H1 (cell line): ENCODE measurements around the gene PIMREG. TPM values are rescaled to one million over a fixed set of nuclear protein-coding genes. Genes with fewer than 3 reads are reported as not detected.

Experiments used
- CTCF ChIA-PET: fragments of 300-600 bp; sonication (Branson Sonifier 250); formaldehyde crosslinking; loops from one replicate; lab custom pipeline; 2021; ENCODE audit not compliant: partially characterized antibody; lab: Charles Lee
- POLR2A ChIA-PET: fragments of 300-600 bp; sonication (Branson Sonifier 250); formaldehyde crosslinking; loops from one replicate; lab custom pipeline; 2021; ENCODE audit warnings: inconsistent platforms; ENCODE audit not compliant: partially characterized antibody; lab: Charles Lee
- DNase-seq, 2 experiments: peaks; one replicate each; pipeline versions ENCODE4 v3.0.0 to v3.0.0-alpha.2; 2010 to 2022; ENCODE audit warnings: low spot score in 2 of 2, low read depth in 1 of 2, mixed read lengths in 1 of 2
- FAIRE-seq: peaks from 2 replicates; lab custom pipeline; 2011; peaks lifted over from hg19 to GRCh38; lab: Jason Lieb, UNC
- H2AFZ ChIP-seq: 2 replicates; pipeline ENCODE4 v1.8.1; 2012; ENCODE audit warnings: low read length, inconsistent platforms
- H2AK5ac ChIP-seq: 2 replicates; pipeline ENCODE4 v1.6.1; 2013; ENCODE audit warnings: low read depth, low read length
- H2BK120ac ChIP-seq: replicated peaks from 2 replicates; pipeline ENCODE3; 2013; ENCODE audit warnings: low read depth, low read length, inconsistent platforms
- H2BK12ac ChIP-seq: 2 replicates; pipeline ENCODE4 v1.6.1; 2013; ENCODE audit warnings: low read depth, low read length
- H2BK15ac ChIP-seq: 2 replicates; pipeline ENCODE4 v1.6.1; 2013; ENCODE audit warnings: low read length
- H2BK20ac ChIP-seq: 2 replicates; pipeline ENCODE4 v1.6.1; 2013; ENCODE audit warnings: low read length
- H2BK5ac ChIP-seq: 2 replicates; pipeline ENCODE4 v1.6.1; 2013; ENCODE audit warnings: low read depth, low read length
- H3K14ac ChIP-seq: 2 replicates; pipeline ENCODE4 v1.6.1; 2013; ENCODE audit warnings: inconsistent platforms; ENCODE audit not compliant: insufficient read length
- H3K18ac ChIP-seq: 2 replicates; pipeline ENCODE4 v1.6.1; 2013; ENCODE audit warnings: low read length; ENCODE audit errors: extremely low read depth
- H3K23ac ChIP-seq: 2 replicates; pipeline ENCODE4 v1.6.1; 2013; ENCODE audit warnings: inconsistent platforms; ENCODE audit not compliant: insufficient read length
- H3K23me2 ChIP-seq: 2 replicates; pipeline ENCODE4 v1.6.1; 2013; ENCODE audit warnings: low read depth, low read length
- H3K27ac ChIP-seq: 2 replicates; pipeline ENCODE4 v1.6.1; 2011; ENCODE audit warnings: low read depth, low read length, inconsistent platforms
- H3K27me3 ChIP-seq, 4 experiments: replicated peaks in 1 of 4; 1 replicate in 1 of 4; 2 replicates in 3 of 4; pipeline versions ENCODE4 v1.6.1 to v1.8.1; 2011 to 2013; ENCODE audit warnings: low read length in 3 of 4, mild to moderate bottlenecking in 3 of 4, inconsistent platforms in 2 of 4, mixed read lengths in 2 of 4, moderate library complexity in 1 of 4; ENCODE audit not compliant: control insufficient read depth in 3 of 4, insufficient read depth in 3 of 4; ENCODE audit errors: extremely low read depth in 1 of 4
- H3K36me3 ChIP-seq, 4 experiments: 2 replicates each; pipeline versions ENCODE4 v1.6.1 to v1.8.1; 2011 to 2013; ENCODE audit warnings: mild to moderate bottlenecking in 4 of 4, low read length in 3 of 4, moderate library complexity in 2 of 4, control low read depth in 1 of 4, inconsistent platforms in 1 of 4; ENCODE audit not compliant: insufficient read depth in 4 of 4, control insufficient read depth in 2 of 4
- H3K4ac ChIP-seq: replicated peaks from 2 replicates; pipeline ENCODE3; 2013; ENCODE audit warnings: low read length, low read depth, mixed read lengths, inconsistent platforms; ENCODE audit not compliant: insufficient read length
- H3K4me1 ChIP-seq, 4 experiments: replicated peaks in 1 of 4; 1 replicate in 1 of 4; 2 replicates in 3 of 4; pipeline versions ENCODE4 v1.6.1 to v1.8.1; 2011 to 2013; ENCODE audit warnings: low read length in 3 of 4, inconsistent platforms in 2 of 4, mixed read lengths in 1 of 4; ENCODE audit not compliant: insufficient read depth in 4 of 4, control insufficient read depth in 3 of 4
- H3K4me2 ChIP-seq, 2 experiments: 2 replicates each; pipeline versions ENCODE4 v1.6.1 to v1.8.1; 2011 to 2013; ENCODE audit warnings: low read depth in 2 of 2, low read length in 2 of 2, control low read depth in 1 of 2, inconsistent platforms in 1 of 2, mild to moderate bottlenecking in 1 of 2; ENCODE audit not compliant: insufficient read depth in 1 of 2
- H3K4me3 ChIP-seq, 4 experiments: fragments of 200-600, 300-600 bp in 1 of 4; sonication (generic), shearing (Covaris generic), sonication (Bioruptor Twin) in 1 of 4; 2 replicates each; pipeline versions ENCODE4 v1.5.1 to v1.8.1; 2011 to 2016; ENCODE audit warnings: low read length in 4 of 4, low read depth in 3 of 4, control low read depth in 2 of 4, inconsistent platforms in 2 of 4, mild to moderate bottlenecking in 2 of 4, mixed read lengths in 1 of 4, moderate library complexity in 1 of 4; ENCODE audit not compliant: insufficient read depth in 2 of 4; ENCODE audit errors: extremely low read depth in 1 of 4
- H3K56ac ChIP-seq: replicated peaks from 2 replicates; pipeline ENCODE3; 2013; ENCODE audit warnings: low read depth, mild to moderate bottlenecking, mixed read lengths, low read length, inconsistent platforms; ENCODE audit not compliant: insufficient read length
- H3K79me1 ChIP-seq: 2 replicates; pipeline ENCODE4 v1.6.1; 2013; ENCODE audit warnings: low read depth, low read length, control low read depth
- H3K79me2 ChIP-seq, 2 experiments: 2 replicates each; pipeline versions ENCODE4 v1.6.1 to v1.8.1; 2012 to 2013; ENCODE audit warnings: low read length in 2 of 2, mild to moderate bottlenecking in 2 of 2, inconsistent platforms in 1 of 2; ENCODE audit not compliant: insufficient read depth in 2 of 2, control insufficient read depth in 1 of 2
- H3K9ac ChIP-seq, 4 experiments: replicated peaks in 1 of 4; 1 replicate in 1 of 4; 2 replicates in 3 of 4; pipeline versions ENCODE4 v1.6.1 to v1.8.1; 2011 to 2013; ENCODE audit warnings: low read depth in 3 of 4, low read length in 3 of 4, control low read depth in 2 of 4, mild to moderate bottlenecking in 2 of 4, moderate library complexity in 2 of 4, inconsistent platforms in 1 of 4; ENCODE audit errors: extremely low read depth in 1 of 4
- H3K9me3 ChIP-seq, 2 experiments: 2 replicates each; pipeline versions ENCODE4 v1.6.1 to v1.8.1; 2012 to 2013; ENCODE audit warnings: mild to moderate bottlenecking in 2 of 2, moderate library complexity in 2 of 2, control low read depth in 1 of 2, inconsistent platforms in 1 of 2, low read depth in 1 of 2, low read length in 1 of 2, mixed read lengths in 1 of 2; ENCODE audit not compliant: insufficient read depth in 2 of 2
- H4K20me1 ChIP-seq, 2 experiments: replicated peaks in 1 of 2; 2 replicates each; pipeline versions ENCODE3 to v1.8.1; 2011 to 2013; ENCODE audit warnings: inconsistent platforms in 2 of 2, low read length in 2 of 2, mild to moderate bottlenecking in 1 of 2; ENCODE audit not compliant: insufficient read depth in 2 of 2, control insufficient read depth in 1 of 2
- H4K5ac ChIP-seq: 2 replicates; pipeline ENCODE4 v1.6.1; 2013; ENCODE audit warnings: low read length, low read depth, mixed read lengths, inconsistent platforms; ENCODE audit not compliant: insufficient read length
- H4K8ac ChIP-seq: 2 replicates; pipeline ENCODE4 v1.8.0; 2013; ENCODE audit warnings: mild to moderate bottlenecking, moderate library complexity, low read length, inconsistent platforms; ENCODE audit not compliant: insufficient read depth; ENCODE audit errors: extremely low read depth
- H4K91ac ChIP-seq: replicated peaks from 2 replicates; pipeline ENCODE3; 2013; ENCODE audit warnings: low read length, mixed read lengths, inconsistent platforms; ENCODE audit not compliant: insufficient read length
- CEBPB ChIP-seq: IDR thresholded peaks from 2 replicates; pipeline ENCODE4 v1.6.1; 2012; ENCODE audit warnings: low read depth, low read length
- HDAC2 ChIP-seq, 2 experiments: fragments of 300-600 bp in 1 of 2; sonication (generic) in 1 of 2; IDR thresholded peaks; 2 replicates each; pipeline ENCODE4 v1.6.1; 2011 to 2012; ENCODE audit warnings: low read depth in 2 of 2, low read length in 2 of 2, mild to moderate bottlenecking in 2 of 2, moderate library complexity in 2 of 2, borderline replicate concordance in 1 of 2, inconsistent platforms in 1 of 2
- KDM4A ChIP-seq: IDR thresholded peaks from one replicate; pipeline ENCODE4 v1.7.1; 2012; ENCODE audit warnings: low read depth, mild to moderate bottlenecking, moderate library complexity, low read length, inconsistent platforms; ENCODE audit not compliant: severe bottlenecking
- KDM5A ChIP-seq: fragments of 200-600 bp; IDR thresholded peaks from 2 replicates; pipeline ENCODE4 v1.7.1; 2012; ENCODE audit warnings: mild to moderate bottlenecking, low read length, inconsistent platforms, mixed read lengths
- RAD21 ChIP-seq, 2 experiments: IDR thresholded peaks in 1 of 2; conservative IDR thresholded peaks in 1 of 2; 2 replicates each; pipeline ENCODE4 v1.6.1; 2011; ENCODE audit warnings: low read depth in 2 of 2, low read length in 2 of 2, improper control_type of control experiment in 1 of 2, inconsistent platforms in 1 of 2, mild to moderate bottlenecking in 1 of 2, moderate library complexity in 1 of 2
- RNF2 ChIP-seq: fragments of 200-900, 300-1000 bp; sonication (generic); IDR thresholded peaks from 2 replicates; pipeline ENCODE4 v1.7.1; 2016; ENCODE audit warnings: borderline replicate concordance, low read depth, mild to moderate bottlenecking, antibody characterized with exemption, low read length; ENCODE audit not compliant: poor library complexity, severe bottlenecking; ENCODE audit errors: missing control alignments
- SP4 ChIP-seq: IDR thresholded peaks from 2 replicates; pipeline ENCODE4 v1.6.1; 2012; ENCODE audit warnings: low read length, inconsistent platforms
- WGBS, 2 experiments: shearing (Covaris generic) in 1 of 2; methylation state at CpG; one replicate each; pipeline versions ENCODE4 v1.1.6 to v1.1.7; 2013 to 2015; ENCODE audit warnings: low lambda C conversion rate in 2 of 2, mixed read lengths in 2 of 2, inconsistent platforms in 1 of 2, low coverage in 1 of 2, missing lambda C conversion rate in 1 of 2; ENCODE audit not compliant: insufficient replicate concordance in 2 of 2, insufficient coverage in 1 of 2, insufficient read length in 1 of 2; ENCODE audit errors: extremely low coverage in 1 of 2, missing lambda C conversion rate in 1 of 2; 5-methylcytosine and 5-hydroxymethylcytosine counted together
- polyA plus RNA-seq, 7 experiments: library from polyadenylated mRNA; depleted of rRNA in 3 of 7; stranded (reverse) in 5 of 7; unstranded in 2 of 7; fragments of >200 nt in 5 of 7; fragments of 200-250 nt in 2 of 7; gene quantifications; 1 replicate in 5 of 7; 2 replicates in 1 of 7; 4 replicates in 1 of 7; pipeline versions ENCODE4 v1.2.1 to v1.2.3, GENCODE V29; 2011 to 2013; ENCODE audit warnings: missing spikeins in 2 of 7, mixed read lengths in 2 of 7
- total RNA-seq: library from RNA; stranded (reverse); fragmentation: NEBNext Ultra II Directional; extraction: Animal tissue kit (Norgen Biotek cat#: 25700); gene quantifications from 2 replicates; pipeline ENCODE4 v1.2.1, GENCODE V29; 2021
- TF ChIP-seq, protein P1 (sequence below): IDR thresholded peaks from 2 replicates; pipeline ENCODE4 v1.6.1; 2012; ENCODE audit warnings: inconsistent platforms

Gene PIMREG
- total and polyA plus RNA-seq, 2 of the 8 experiments (the other 6 are each of a cell fraction or from before 2014, with no cell fraction given), result 133 to 148 TPM

DNA sequence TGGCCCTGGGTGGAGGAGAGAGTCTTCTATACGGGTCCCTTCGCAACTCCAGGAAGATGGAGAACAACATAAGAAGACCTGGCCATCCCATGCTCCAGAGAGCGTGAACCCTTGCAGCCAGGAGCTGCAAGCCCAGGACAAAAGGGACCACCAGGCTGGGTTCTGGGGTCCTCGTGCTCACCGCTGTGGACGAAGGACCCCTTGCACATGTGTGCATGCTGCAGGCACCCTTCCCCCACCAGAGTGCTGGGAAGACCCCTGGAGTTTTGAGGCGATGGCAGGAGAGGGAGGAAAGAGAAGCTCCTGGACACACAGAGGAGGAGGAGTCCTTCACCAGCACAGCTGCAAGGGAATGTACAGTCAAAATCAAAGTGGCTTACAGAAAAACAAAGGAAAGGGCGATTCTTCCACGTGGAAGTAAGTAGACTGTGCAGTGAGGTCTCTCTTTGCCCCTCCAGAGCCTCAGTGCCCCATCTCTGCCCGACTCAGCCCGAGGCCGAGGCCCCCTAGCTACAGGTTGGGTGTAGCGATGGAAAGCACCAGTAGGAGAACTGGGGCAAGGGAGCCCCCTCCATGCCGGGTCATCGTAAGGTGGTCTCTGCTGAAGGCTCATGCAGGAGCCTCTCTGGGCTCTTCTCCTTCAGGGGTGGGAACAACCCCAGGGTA is 51.3 kb downstream of the PIMREG start:
- Histone ChIP-seq H2BK120ac (peak overlapping the region; percentile 19), H2BK20ac (peak overlapping the region; percentile 97; the same call in 1 of the 2 replicates), H4K91ac (peak overlapping the region; percentile 78), H3K36me3 (no peaks in the 10 kb centered on the region), H3K23ac (no peak overlapping the region), H3K79me2 (no peaks in the 10 kb centered on the region), H3K4me3 (peak overlapping the region; percentile 21 to 51 (median 40); a peak in 7 of 8 replicates), H3K14ac (peak overlapping the region; percentile 37), H3K18ac (peak overlapping the region; percentile 81), H3K79me1 (no peaks in the 10 kb centered on the region), H3K27ac (no peak overlapping the region), H2BK12ac (peak overlapping the region; percentile 96; the same call in 1 of the 2 replicates), H2BK15ac (peak overlapping the region; percentile 83), H2AK5ac (peak overlapping the region; percentile 76; the same call in 1 of the 2 replicates), H4K20me1 (no peaks in the 10 kb centered on the region), H3K9me3 (no peaks in the 10 kb centered on the region), H3K56ac (no peak overlapping the region), H3K4ac (peak overlapping the region; percentile 82), H4K8ac (peak overlapping the region; percentile 72; the same call in 1 of the 2 replicates), H2AFZ (peak overlapping the region; percentile 66; the same call in 1 of the 2 replicates), H3K9ac (peak overlapping the region in 2 of 4 experiments; percentile 9 to 23; a peak in 3 of 7 replicates), H3K4me1 (peaks cover 9 to 30% (median 16%) of the 10 kb centered on the region in 4 experiments), H3K27me3 (no peaks in the 10 kb centered on the region), H2BK5ac (peak overlapping the region; percentile 90; the same call in 1 of the 2 replicates), H3K23me2 (peaks cover 4% of the 10 kb centered on the region; the same call in 1 of the 2 replicates), H3K4me2 (peak overlapping the region; percentile 64 to 80), H4K5ac (peak overlapping the region; percentile 31)
- WGBS, 2 experiments, result 54% methylated on average over 15 of the region's 15 CpGs; no CpG with 5 or more reads in 1 of the 2 experiments
- ChIA-PET POLR2A (interaction anchor here (1.0 to 1.6 kb wide), 5 partner anchors 10 to 143 kb away, joined by 3 to 5 read pairs (median 3); no protein-coding TSS in a partner anchor), CTCF (interaction anchor here (0.6 to 1.9 kb wide), 18 partner anchors 8 to 698 kb away, joined by 3 to 12 read pairs (median 4); no protein-coding TSS in a partner anchor)
- no peak for DNase-seq
- FAIRE-seq, result peak; percentile 42
- TF ChIP-seq HDAC2 (IDR thresholded peaks at IDR 0.05; ENCODE audit: borderline replicate concordance in 1 of 2, low read depth in 2 of 2, low read length in 2 of 2) (0 out of 4 replicates have a peak, but pooled peaks of 1 of the 2 experiments have one; percentile 4), SP4 (no peak), RAD21 (IDR thresholded peaks at IDR 0.05 in 1 of 2, conservative IDR thresholded peaks at IDR 0.05 in 1 of 2; ENCODE audit: low read depth in 2 of 2, low read length in 2 of 2) (peak; percentile 10 to 54; a peak in 2 of 4 replicates), KDM4A (peak; percentile 65), KDM5A (no peak), RNF2 (no peak), CEBPB (no peak)
- TF ChIP-seq, protein P1, sequence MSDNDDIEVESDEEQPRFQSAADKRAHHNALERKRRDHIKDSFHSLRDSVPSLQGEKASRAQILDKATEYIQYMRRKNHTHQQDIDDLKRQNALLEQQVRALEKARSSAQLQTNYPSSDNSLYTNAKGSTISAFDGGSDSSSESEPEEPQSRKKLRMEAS, result peak; percentile 5; the same call in 1 of the 2 replicates
